SK-N-SH treated with all-trans-retinoic acid at 6 μM for 48 hours (cell line): ENCODE results near the gene INSM1.

Experiments used
- ARNTL ChIP-seq: fragments of 450-650 bp; formaldehyde crosslinking; IDR thresholded peaks from 2 replicates; pipeline ENCODE4 v1.5.0; 2020; ENCODE audit warnings: low read depth, mild to moderate bottlenecking, moderate library complexity, borderline replicate concordance
- BACH2 ChIP-seq: fragments of 250-450 bp; sonication (Bioruptor Pico); IDR thresholded peaks from 2 replicates; pipeline ENCODE4 v1.9.0; 2021; ENCODE audit warnings: mild to moderate bottlenecking, borderline replicate concordance
- CREB5 ChIP-seq: fragments of 250-450 bp; sonication (Bioruptor Pico); IDR thresholded peaks from 2 replicates; pipeline ENCODE4 v1.5.1; 2020; ENCODE audit warnings: low read depth, mild to moderate bottlenecking, moderate library complexity
- CSDC2 ChIP-seq: fragments of 250-450 bp; sonication (Bioruptor Pico); IDR thresholded peaks from 2 replicates; pipeline ENCODE4 v1.5.0; 2020; ENCODE audit warnings: mild to moderate bottlenecking, moderate library complexity
- CSRNP3 ChIP-seq: fragments of 250-450 bp; sonication (Bioruptor Pico); IDR thresholded peaks from 2 replicates; pipeline ENCODE4 v1.5.1; 2021; ENCODE audit warnings: mild to moderate bottlenecking, moderate library complexity
- ESRRG ChIP-seq: fragments of 250-450 bp; sonication (Bioruptor Pico); IDR thresholded peaks from 2 replicates; pipeline ENCODE4 v1.6.1; 2021; ENCODE audit warnings: mild to moderate bottlenecking
- OSR1 ChIP-seq: fragments of 250-450 bp; sonication (Bioruptor Pico); IDR thresholded peaks from 2 replicates; pipeline ENCODE4 v1.8.0; 2022; ENCODE audit warnings: moderate library complexity, mild to moderate bottlenecking, inconsistent platforms
- PPARA ChIP-seq: fragments of 250-450 bp; sonication (Bioruptor Pico); IDR thresholded peaks from 2 replicates; pipeline ENCODE4 v1.5.0; 2020; ENCODE audit warnings: mild to moderate bottlenecking, borderline replicate concordance
- RARB ChIP-seq: fragments of 250-450 bp; sonication (Bioruptor Pico); IDR thresholded peaks from 2 replicates; pipeline ENCODE4 v1.8.0; 2021; ENCODE audit warnings: mild to moderate bottlenecking, moderate library complexity
- TCF4 ChIP-seq: fragments of 250-450 bp; sonication (Bioruptor Pico); IDR thresholded peaks from 2 replicates; pipeline ENCODE4 v1.8.0; 2021; ENCODE audit warnings: mild to moderate bottlenecking, moderate library complexity, borderline replicate concordance
- ZFP3 ChIP-seq: fragments of 250-450 bp; sonication (Bioruptor Pico); IDR thresholded peaks from 2 replicates; pipeline ENCODE4 v1.5.0; 2020; ENCODE audit warnings: mild to moderate bottlenecking, moderate library complexity
- ZNF565 ChIP-seq: fragments of 450-650 bp; formaldehyde crosslinking; conservative IDR thresholded peaks from 2 replicates; pipeline ENCODE4 v1.5.0; 2020; ENCODE audit warnings: low read depth, mild to moderate bottlenecking, moderate library complexity
- ZNF70 ChIP-seq: fragments of 450-650 bp; formaldehyde crosslinking; IDR thresholded peaks from 2 replicates; pipeline ENCODE4 v1.5.0; 2020; ENCODE audit warnings: mild to moderate bottlenecking, moderate library complexity
- ZNF8 ChIP-seq: fragments of 450-650 bp; formaldehyde crosslinking; IDR thresholded peaks from 2 replicates; pipeline ENCODE4 v1.5.0; 2020; ENCODE audit warnings: mild to moderate bottlenecking, moderate library complexity

- no peak for TF ChIP-seq CSDC2 (CRISPR knock-in tag)
- TF ChIP-seq ZFP3 (CRISPR knock-in tag): no peak
- TF ChIP-seq PPARA (CRISPR knock-in tag): no peak
- TF ChIP-seq ZNF8: no peak
- TF ChIP-seq ESRRG: no peak
- no peak for TF ChIP-seq ARNTL (CRISPR knock-in tag)
- no peak for TF ChIP-seq TCF4 (CRISPR knock-in tag)
- no peak for TF ChIP-seq ZNF70 (CRISPR knock-in tag)
- TF ChIP-seq RARB (CRISPR knock-in tag): no peak
- no peak for TF ChIP-seq CREB5 (CRISPR knock-in tag)
- TF ChIP-seq OSR1: no peak
- TF ChIP-seq BACH2 (CRISPR knock-in tag): no peak
- TF ChIP-seq ZNF565 (CRISPR knock-in tag): no peak
- TF ChIP-seq CSRNP3 (CRISPR knock-in tag): no peak
Observed at GRCh38 chr20:20331156-20331555, 36.7 kb upstream of the INSM1 start.
